ENCODE results near the gene CCNK. TPM values are rescaled to one million over a fixed set of nuclear protein-coding genes. Genes with fewer than 3 reads are reported as not detected.

Gene CCNK
- total and polyA plus RNA-seq, 8 donors, result 43.2 to 52.5 (median 45.9) TPM

DNA sequence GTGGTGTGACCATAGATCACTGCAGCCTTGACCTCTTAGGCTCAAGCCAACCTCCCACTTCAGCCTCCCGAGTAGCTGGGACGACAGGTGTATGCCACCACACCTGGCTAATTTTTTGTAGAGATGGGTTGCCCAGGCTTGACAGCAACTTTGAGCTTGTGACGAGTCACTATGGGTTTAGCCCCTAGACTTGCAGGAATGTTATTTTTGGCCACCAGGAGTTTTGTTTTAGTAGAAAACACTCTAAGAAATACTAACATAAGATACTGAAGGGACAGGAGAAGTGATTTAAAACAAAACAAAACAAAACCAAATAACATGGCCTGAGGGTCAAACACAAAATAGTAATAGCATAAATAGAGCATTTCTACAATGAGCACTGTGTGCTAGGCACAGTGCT, 27.0 kb upstream of the CCNK start:
- TF ChIP-seq, protein P1, sequence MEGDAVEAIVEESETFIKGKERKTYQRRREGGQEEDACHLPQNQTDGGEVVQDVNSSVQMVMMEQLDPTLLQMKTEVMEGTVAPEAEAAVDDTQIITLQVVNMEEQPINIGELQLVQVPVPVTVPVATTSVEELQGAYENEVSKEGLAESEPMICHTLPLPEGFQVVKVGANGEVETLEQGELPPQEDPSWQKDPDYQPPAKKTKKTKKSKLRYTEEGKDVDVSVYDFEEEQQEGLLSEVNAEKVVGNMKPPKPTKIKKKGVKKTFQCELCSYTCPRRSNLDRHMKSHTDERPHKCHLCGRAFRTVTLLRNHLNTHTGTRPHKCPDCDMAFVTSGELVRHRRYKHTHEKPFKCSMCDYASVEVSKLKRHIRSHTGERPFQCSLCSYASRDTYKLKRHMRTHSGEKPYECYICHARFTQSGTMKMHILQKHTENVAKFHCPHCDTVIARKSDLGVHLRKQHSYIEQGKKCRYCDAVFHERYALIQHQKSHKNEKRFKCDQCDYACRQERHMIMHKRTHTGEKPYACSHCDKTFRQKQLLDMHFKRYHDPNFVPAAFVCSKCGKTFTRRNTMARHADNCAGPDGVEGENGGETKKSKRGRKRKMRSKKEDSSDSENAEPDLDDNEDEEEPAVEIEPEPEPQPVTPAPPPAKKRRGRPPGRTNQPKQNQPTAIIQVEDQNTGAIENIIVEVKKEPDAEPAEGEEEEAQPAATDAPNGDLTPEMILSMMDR (IDR thresholded peaks at IDR 0.05), result no peak
- no peak for DNase-seq
- no peaks in the 10 kb centered on the region for H3K27me3 ChIP-seq
- H3K36me3 ChIP-seq, result peaks cover 0 to 96% of the 10 kb centered on the region in 2 donors
- H3K4me3 ChIP-seq, result no peak overlapping the region
- no peak for ATAC-seq
- no peaks in the 10 kb centered on the region for H3K9me3 ChIP-seq
- H3K4me1 ChIP-seq, result no peaks in the 10 kb centered on the region
- intact Hi-C loops (cut with DNase I), result no loop called here
- H3K27ac ChIP-seq, result no peak overlapping the region

DNA sequence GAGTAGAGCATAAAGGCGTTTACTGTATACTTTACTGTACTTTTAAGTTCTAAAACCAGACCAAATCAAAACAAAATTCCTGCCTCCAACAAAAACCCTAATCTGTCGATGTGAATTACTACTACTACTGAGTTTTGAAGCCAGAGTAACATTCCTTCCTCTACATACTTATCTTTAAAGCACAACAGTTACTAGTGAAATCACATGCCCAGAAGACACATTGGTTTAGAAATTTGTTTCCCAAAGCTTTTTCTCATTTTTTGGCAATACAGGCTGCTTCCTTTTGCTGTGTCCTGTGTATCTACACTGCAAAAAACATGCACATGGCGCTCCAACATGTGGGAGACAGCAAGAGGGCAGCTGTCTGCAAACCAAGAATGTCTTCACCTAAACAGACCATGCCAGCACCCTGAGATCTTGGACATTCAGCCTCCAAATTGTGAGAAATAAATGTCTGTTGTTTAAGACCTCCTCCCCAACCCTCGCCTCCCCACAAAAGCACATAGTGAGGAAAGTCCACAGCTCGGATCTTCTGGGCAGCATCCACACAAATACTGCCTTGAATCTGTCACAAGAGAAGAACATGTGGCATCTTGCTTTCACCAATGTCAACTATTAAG, 21.6 kb upstream of the CCNK start:
- Histone ChIP-seq H3K9me3 (no peaks in the 10 kb centered on the region), H3K4me3 (no peak overlapping the region), H3K4me1 (peaks cover 0 to 4% of the 10 kb centered on the region in 2 donors), H3K27ac (no peak overlapping the region), H3K27me3 (no peaks in the 10 kb centered on the region), H3K36me3 (peaks cover 0 to 96% of the 10 kb centered on the region in 2 donors)
- DNase-seq (no peak), ATAC-seq (no peak)
- intact Hi-C loops (cut with DNase I), result no loop called here
- TF ChIP-seq, protein P1 (IDR thresholded peaks at IDR 0.05), result no peak

GRCh38 chr14:99460793-99461192, 20.4 kb upstream of the CCNK start:
- H3K4me3 ChIP-seq, result no peak overlapping the region
- H3K9me3 ChIP-seq, result no peaks in the 10 kb centered on the region
- no peak for DNase-seq
- TF ChIP-seq, protein P1 (IDR thresholded peaks at IDR 0.05), result no peak
- H3K27me3 ChIP-seq, result no peaks in the 10 kb centered on the region
- H3K4me1 ChIP-seq, result peaks cover 0 to 4% of the 10 kb centered on the region in 2 donors
- no peak for ATAC-seq
- H3K27ac ChIP-seq, result no peak overlapping the region
- H3K36me3 ChIP-seq, result peaks cover 0 to 94% of the 10 kb centered on the region in 2 donors
- intact Hi-C loops (cut with DNase I), result no loop called here

- no peak overlapping the region for H3K4me3 ChIP-seq
- ATAC-seq, result no peak
- H3K9me3 ChIP-seq, result no peaks in the 10 kb centered on the region
- TF ChIP-seq, protein P1 (IDR thresholded peaks at IDR 0.05), result no peak
- peaks cover 0 to 4% of the 10 kb centered on the region in 2 donors for H3K4me1 ChIP-seq
- H3K36me3 ChIP-seq, result peaks cover 0 to 87% of the 10 kb centered on the region in 2 donors
- no peak overlapping the region for H3K27ac ChIP-seq
- no peaks in the 10 kb centered on the region for H3K27me3 ChIP-seq
- intact Hi-C loops (cut with DNase I), result no loop called here
- no peak for DNase-seq
Measured at GRCh38 chr14:99461411-99462085, 19.7 kb upstream of the CCNK start.

DNA sequence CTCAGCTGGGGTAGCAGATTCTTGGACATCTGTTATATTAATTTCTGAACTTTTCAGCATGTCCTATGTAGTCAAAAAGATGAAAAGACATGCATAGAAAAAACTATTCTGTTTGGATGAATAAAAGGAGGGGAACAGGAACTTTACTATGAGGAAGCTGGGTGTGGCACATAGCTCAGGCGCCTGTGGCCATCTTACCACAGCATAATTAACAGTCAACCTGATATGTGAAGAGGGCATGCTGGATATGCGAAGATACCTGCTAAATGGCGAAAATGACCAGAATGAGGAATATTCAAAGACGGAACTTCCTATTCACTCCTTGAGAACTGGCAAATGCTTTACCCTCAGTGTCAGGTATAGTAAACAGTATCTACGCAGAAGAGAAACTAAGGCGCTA, 19.0 kb upstream of the CCNK start:
- H3K27ac ChIP-seq, result no peak overlapping the region
- no peaks in the 10 kb centered on the region for H3K27me3 ChIP-seq
- H3K4me1 ChIP-seq, result peaks cover 3 to 9% of the 10 kb centered on the region in 2 donors
- H3K4me3 ChIP-seq, result no peak overlapping the region
- DNase-seq, result no peak
- peaks cover 0 to 80% of the 10 kb centered on the region in 2 donors for H3K36me3 ChIP-seq
- no peak for ATAC-seq
- H3K9me3 ChIP-seq, result no peaks in the 10 kb centered on the region
- TF ChIP-seq, protein P1 (IDR thresholded peaks at IDR 0.05), result no peak
- intact Hi-C loops (cut with DNase I), result no loop called here
